GM23338 (cell line): ENCODE data around the gene YPEL3. TPM values are rescaled to one million over a fixed set of nuclear protein-coding genes. Genes with fewer than 3 reads are reported as not detected.

Experiments
- ATAC-seq: fragments of 200-7000 bp; cut with Tn5 transposase; 3 replicates; pipeline ENCODE4 v1.9.1; 2020
- DNase-seq: peaks from one replicate; pipeline ENCODE4 v3.0.0-alpha.2; 2015; ENCODE audit warnings: low spot score
- H2AFZ ChIP-seq: fragments of 200-600 bp; sonication (generic); 2 replicates; pipeline ENCODE4 v1.8.0; 2016; ENCODE audit warnings: antibody characterized with exemption, mild to moderate bottlenecking, moderate library complexity
- H3F3A ChIP-seq: fragments of 200-600 bp; sonication (generic); replicated peaks from 2 replicates; pipeline ENCODE4 v1.8.0; 2017; ENCODE audit warnings: antibody characterized with exemption, mixed run types, low read depth
- H3K27ac ChIP-seq: fragments of 200-600 bp; sonication (generic); 2 replicates; pipeline ENCODE4 v1.6.1; 2016; ENCODE audit warnings: low read depth
- H3K27me3 ChIP-seq: fragments of 200-600 bp; sonication (generic); 2 replicates; pipeline ENCODE4 v1.8.0; 2016; ENCODE audit warnings: mild to moderate bottlenecking, mixed run types, moderate library complexity; ENCODE audit not compliant: insufficient read depth
- H3K36me3 ChIP-seq: fragments of 200-600 bp; sonication (generic); 2 replicates; pipeline ENCODE4 v1.8.0; 2016; ENCODE audit warnings: mild to moderate bottlenecking; ENCODE audit not compliant: insufficient read depth
- H3K4me1 ChIP-seq: fragments of 200-600 bp; sonication (generic); 2 replicates; pipeline ENCODE4 v1.8.0; 2016; ENCODE audit warnings: mild to moderate bottlenecking, moderate library complexity; ENCODE audit not compliant: insufficient read depth
- H3K4me2 ChIP-seq: fragments of 200-600 bp; sonication (generic); 2 replicates; pipeline ENCODE4 v1.7.1; 2017; ENCODE audit warnings: mixed run types
- H3K4me3 ChIP-seq: fragments of 200-600 bp; sonication (generic); 2 replicates; pipeline ENCODE4 v1.6.1; 2016; ENCODE audit warnings: mixed run types
- H3K79me2 ChIP-seq: fragments of 200-600 bp; sonication (generic); replicated peaks from 2 replicates; pipeline ENCODE4 v1.8.0; 2017; ENCODE audit warnings: mild to moderate bottlenecking; ENCODE audit not compliant: insufficient read depth
- H3K9me2 ChIP-seq: fragments of 200-600 bp; sonication (generic); 2 replicates; pipeline ENCODE4 v1.8.0; 2017; ENCODE audit not compliant: insufficient read depth
- H4K20me1 ChIP-seq: fragments of 200-600 bp; sonication (generic); replicated peaks from 2 replicates; pipeline ENCODE4 v1.8.0; 2017; ENCODE audit warnings: mild to moderate bottlenecking; ENCODE audit not compliant: insufficient read depth
- H3K27ac Mint-ChIP-seq: 2 replicates; pipeline ENCODE4 v1.8.0; 2020; ENCODE audit warnings: inconsistent platforms, mild to moderate bottlenecking, moderate library complexity, mixed read lengths
- H3K27me3 Mint-ChIP-seq: 3 replicates; pipeline ENCODE4 v1.8.0; 2022; ENCODE audit warnings: low read depth, mild to moderate bottlenecking, moderate library complexity, mixed read lengths, inconsistent platforms; ENCODE audit not compliant: insufficient read depth, poor library complexity
- H3K36me3 Mint-ChIP-seq: 3 replicates; pipeline ENCODE4 v1.8.0; 2021; ENCODE audit warnings: low read depth, mild to moderate bottlenecking, inconsistent platforms, moderate library complexity, mixed read lengths
- H3K4me1 Mint-ChIP-seq: 3 replicates; pipeline ENCODE4 v1.8.0; 2020; ENCODE audit warnings: mild to moderate bottlenecking, inconsistent platforms, mixed read lengths
- H3K4me3 Mint-ChIP-seq: 3 replicates; pipeline ENCODE4 v1.8.0; 2021; ENCODE audit warnings: moderate library complexity, mild to moderate bottlenecking, inconsistent platforms, mixed read lengths
- H3K9me3 Mint-ChIP-seq: 3 replicates; pipeline ENCODE4 v1.8.0; 2020; ENCODE audit warnings: moderate library complexity, mild to moderate bottlenecking, inconsistent platforms, mixed read lengths
- CREB1 ChIP-seq: fragments of 250-450 bp; sonication (Bioruptor Pico); IDR thresholded peaks from 2 replicates; pipeline ENCODE4 v1.5.0; 2020; ENCODE audit warnings: low read depth, mild to moderate bottlenecking, moderate library complexity
- CTCF ChIP-seq, 2 experiments: fragments of 200-600 bp in 1 of 2; sonication (generic) in 1 of 2; conservative IDR thresholded peaks; 2 replicates each; pipeline versions ENCODE4 v1.5.1 to v1.6.1; 2016 to 2017; ENCODE audit warnings: antibody characterized with exemption in 2 of 2, low read depth in 2 of 2, mild to moderate bottlenecking in 2 of 2, moderate library complexity in 1 of 2
- EZH2 ChIP-seq: fragments of 200-600 bp; sonication (generic); IDR thresholded peaks from one replicate; pipeline ENCODE4 v1.8.0; 2017; ENCODE audit warnings: antibody characterized with exemption, mild to moderate bottlenecking, low read depth; ENCODE audit not compliant: unreplicated experiment
- EZH2phosphoT487 ChIP-seq: fragments of 200-600 bp; sonication (generic); IDR thresholded peaks from one replicate; pipeline ENCODE4 v1.8.1; 2018; ENCODE audit warnings: antibody characterized with exemption; ENCODE audit not compliant: unreplicated experiment
- JUNB ChIP-seq: IDR thresholded peaks from one replicate; pipeline ENCODE4 v1.6.1; 2016; ENCODE audit warnings: antibody characterized with exemption; ENCODE audit not compliant: unreplicated experiment
- NANOG ChIP-seq: IDR thresholded peaks from 2 replicates; pipeline ENCODE4 v1.6.1; 2016; ENCODE audit warnings: antibody characterized with exemption, borderline replicate concordance
- POLR2AphosphoS5 ChIP-seq: IDR thresholded peaks from 2 replicates; pipeline ENCODE4 v1.6.1; 2016; ENCODE audit warnings: antibody characterized with exemption, low read depth
- STAT1 ChIP-seq: IDR thresholded peaks from one replicate; pipeline ENCODE4 v1.6.1; 2016; ENCODE audit warnings: antibody characterized with exemption; ENCODE audit not compliant: unreplicated experiment
- ZNF114 ChIP-seq: fragments of 250-450 bp; sonication (Bioruptor Pico); IDR thresholded peaks from 2 replicates; pipeline ENCODE4 v1.5.0; 2020; ENCODE audit warnings: mild to moderate bottlenecking, moderate library complexity
- ZNF331 ChIP-seq: fragments of 250-450 bp; sonication (Bioruptor Pico); IDR thresholded peaks from 2 replicates; pipeline ENCODE4 v1.5.0; 2020; ENCODE audit warnings: low read depth, mild to moderate bottlenecking, moderate library complexity
- ZNF462 ChIP-seq: fragments of 250-450 bp; sonication (Bioruptor Pico); IDR thresholded peaks from 2 replicates; pipeline ENCODE4 v1.5.0; 2020; ENCODE audit warnings: mild to moderate bottlenecking, moderate library complexity
- polyA plus RNA-seq: library from polyadenylated mRNA; unstranded; fragments of >200 nt; fragmentation: Nextera tagmentation; extraction: Ambion mirVana; gene quantifications from 2 replicates; pipeline ENCODE4 v1.2.1, GENCODE V29; 2016
- total RNA-seq: library from RNA; depleted of rRNA; stranded (reverse); fragments of >200 nt; shearing (Covaris generic); gene quantifications from 2 replicates; pipeline ENCODE4 v1.2.3, GENCODE V29; 2014
- TF ChIP-seq, protein P1 (sequence below): IDR thresholded peaks from one replicate; pipeline ENCODE4 v1.6.1; 2018; ENCODE audit warnings: antibody characterized with exemption; ENCODE audit not compliant: unreplicated experiment
- TF ChIP-seq, protein P2 (sequence below): IDR thresholded peaks from 2 replicates; pipeline ENCODE4 v1.6.1; 2016; ENCODE audit warnings: antibody characterized with exemption

YPEL3 gene
- total and polyA plus RNA-seq, 2 experiments from 2014 or later, result 27.8 to 86.1 TPM

- H2AFZ ChIP-seq, result no peak overlapping the region
- Mint-ChIP-seq H3K27ac (no peak overlapping the region), H3K9me3 (no peaks in the 10 kb centered on the region), H3K27me3 (peaks cover 1% of the 10 kb centered on the region), H3K4me1 (no peaks in the 10 kb centered on the region), H3K4me3 (no peak overlapping the region), H3K36me3 (no peaks in the 10 kb centered on the region)
- ATAC-seq (no peak), DNase-seq (no peak)
- TF ChIP-seq, protein P1, sequence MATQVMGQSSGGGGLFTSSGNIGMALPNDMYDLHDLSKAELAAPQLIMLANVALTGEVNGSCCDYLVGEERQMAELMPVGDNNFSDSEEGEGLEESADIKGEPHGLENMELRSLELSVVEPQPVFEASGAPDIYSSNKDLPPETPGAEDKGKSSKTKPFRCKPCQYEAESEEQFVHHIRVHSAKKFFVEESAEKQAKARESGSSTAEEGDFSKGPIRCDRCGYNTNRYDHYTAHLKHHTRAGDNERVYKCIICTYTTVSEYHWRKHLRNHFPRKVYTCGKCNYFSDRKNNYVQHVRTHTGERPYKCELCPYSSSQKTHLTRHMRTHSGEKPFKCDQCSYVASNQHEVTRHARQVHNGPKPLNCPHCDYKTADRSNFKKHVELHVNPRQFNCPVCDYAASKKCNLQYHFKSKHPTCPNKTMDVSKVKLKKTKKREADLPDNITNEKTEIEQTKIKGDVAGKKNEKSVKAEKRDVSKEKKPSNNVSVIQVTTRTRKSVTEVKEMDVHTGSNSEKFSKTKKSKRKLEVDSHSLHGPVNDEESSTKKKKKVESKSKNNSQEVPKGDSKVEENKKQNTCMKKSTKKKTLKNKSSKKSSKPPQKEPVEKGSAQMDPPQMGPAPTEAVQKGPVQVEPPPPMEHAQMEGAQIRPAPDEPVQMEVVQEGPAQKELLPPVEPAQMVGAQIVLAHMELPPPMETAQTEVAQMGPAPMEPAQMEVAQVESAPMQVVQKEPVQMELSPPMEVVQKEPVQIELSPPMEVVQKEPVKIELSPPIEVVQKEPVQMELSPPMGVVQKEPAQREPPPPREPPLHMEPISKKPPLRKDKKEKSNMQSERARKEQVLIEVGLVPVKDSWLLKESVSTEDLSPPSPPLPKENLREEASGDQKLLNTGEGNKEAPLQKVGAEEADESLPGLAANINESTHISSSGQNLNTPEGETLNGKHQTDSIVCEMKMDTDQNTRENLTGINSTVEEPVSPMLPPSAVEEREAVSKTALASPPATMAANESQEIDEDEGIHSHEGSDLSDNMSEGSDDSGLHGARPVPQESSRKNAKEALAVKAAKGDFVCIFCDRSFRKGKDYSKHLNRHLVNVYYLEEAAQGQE, result no peak
- TF ChIP-seq CREB1 (CRISPR knock-in tag) (no peak), EZH2phosphoT487 (no peak), POLR2AphosphoS5 (no peak), ZNF114 (no peak), EZH2 (no peak), STAT1 (no peak), ZNF462 (CRISPR knock-in tag) (no peak), NANOG (no peak), ZNF331 (CRISPR knock-in tag) (no peak), CTCF (conservative IDR thresholded peaks at IDR 0.05; ENCODE audit: low read depth in 2 of 2) (no peak), JUNB (no peak)
- TF ChIP-seq, protein P2, sequence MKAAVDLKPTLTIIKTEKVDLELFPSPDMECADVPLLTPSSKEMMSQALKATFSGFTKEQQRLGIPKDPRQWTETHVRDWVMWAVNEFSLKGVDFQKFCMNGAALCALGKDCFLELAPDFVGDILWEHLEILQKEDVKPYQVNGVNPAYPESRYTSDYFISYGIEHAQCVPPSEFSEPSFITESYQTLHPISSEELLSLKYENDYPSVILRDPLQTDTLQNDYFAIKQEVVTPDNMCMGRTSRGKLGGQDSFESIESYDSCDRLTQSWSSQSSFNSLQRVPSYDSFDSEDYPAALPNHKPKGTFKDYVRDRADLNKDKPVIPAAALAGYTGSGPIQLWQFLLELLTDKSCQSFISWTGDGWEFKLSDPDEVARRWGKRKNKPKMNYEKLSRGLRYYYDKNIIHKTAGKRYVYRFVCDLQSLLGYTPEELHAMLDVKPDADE, result no peak
- no peak overlapping the region for H3K4me2 ChIP-seq
- no peak overlapping the region for H3K4me3 ChIP-seq
- no peaks in the 10 kb centered on the region for H3K36me3 ChIP-seq
- no peak overlapping the region for H3K27ac ChIP-seq
- no peaks in the 10 kb centered on the region for H3K9me2 ChIP-seq
- H3K27me3 ChIP-seq, result no peaks in the 10 kb centered on the region
- H3K79me2 ChIP-seq, result no peaks in the 10 kb centered on the region
- no peaks in the 10 kb centered on the region for H4K20me1 ChIP-seq
- H3K4me1 ChIP-seq, result no peaks in the 10 kb centered on the region
- no peaks in the 10 kb centered on the region for H3F3A ChIP-seq
Measured at GRCh38 chr16:30143347-30143702, 47.3 kb upstream of the YPEL3 start.
